Testis (tissue), 2 donors: Measurements from ENCODE around the gene KDM2A.

ENCODE experiments used
- CTCF ChIP-seq, 3 experiments: fragments of 450-650 bp in 2 of 3; fragments of 200-600 bp in 1 of 3; sonication (generic) in 1 of 3; IDR thresholded peaks; one replicate each; pipeline ENCODE4 v1.5.1; 2016 to 2019; ENCODE audit warnings: antibody characterized with exemption in 3 of 3, mild to moderate bottlenecking in 2 of 3, moderate library complexity in 1 of 3
- POLR2A ChIP-seq: fragments of 450-650 bp; IDR thresholded peaks from one replicate; pipeline ENCODE4 v1.6.1; 2017; ENCODE audit warnings: antibody characterized with exemption, mild to moderate bottlenecking, moderate library complexity

GRCh38 chr11:67117672-67118180 lies 1.3 kb upstream of the KDM2A start:
- TF ChIP-seq CTCF (IDR thresholded peaks at IDR 0.05): no peak
- no peak for TF ChIP-seq POLR2A
